Measurements from ENCODE around the gene HNF4A.

DNA sequence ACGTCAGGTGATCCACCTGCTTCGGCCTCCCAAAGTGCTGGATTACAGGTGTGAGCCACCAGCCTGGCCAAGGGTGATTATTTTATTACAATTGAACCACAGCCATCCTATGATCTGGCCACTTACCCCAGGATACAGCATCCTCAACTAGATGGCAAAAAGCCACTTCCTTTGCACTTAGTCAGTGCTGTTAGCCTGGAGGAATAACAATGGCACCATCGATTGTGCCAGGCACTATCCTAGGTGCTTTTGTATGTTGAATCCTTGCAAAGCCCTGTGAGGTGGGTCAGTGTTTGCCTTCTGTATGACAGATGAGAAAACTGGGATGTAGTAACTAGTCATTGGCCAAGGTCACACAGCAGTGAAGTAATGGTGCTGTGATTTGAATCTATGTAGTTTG is 109.0 kb downstream of the HNF4A start:
- TF ChIP-seq, protein P1, sequence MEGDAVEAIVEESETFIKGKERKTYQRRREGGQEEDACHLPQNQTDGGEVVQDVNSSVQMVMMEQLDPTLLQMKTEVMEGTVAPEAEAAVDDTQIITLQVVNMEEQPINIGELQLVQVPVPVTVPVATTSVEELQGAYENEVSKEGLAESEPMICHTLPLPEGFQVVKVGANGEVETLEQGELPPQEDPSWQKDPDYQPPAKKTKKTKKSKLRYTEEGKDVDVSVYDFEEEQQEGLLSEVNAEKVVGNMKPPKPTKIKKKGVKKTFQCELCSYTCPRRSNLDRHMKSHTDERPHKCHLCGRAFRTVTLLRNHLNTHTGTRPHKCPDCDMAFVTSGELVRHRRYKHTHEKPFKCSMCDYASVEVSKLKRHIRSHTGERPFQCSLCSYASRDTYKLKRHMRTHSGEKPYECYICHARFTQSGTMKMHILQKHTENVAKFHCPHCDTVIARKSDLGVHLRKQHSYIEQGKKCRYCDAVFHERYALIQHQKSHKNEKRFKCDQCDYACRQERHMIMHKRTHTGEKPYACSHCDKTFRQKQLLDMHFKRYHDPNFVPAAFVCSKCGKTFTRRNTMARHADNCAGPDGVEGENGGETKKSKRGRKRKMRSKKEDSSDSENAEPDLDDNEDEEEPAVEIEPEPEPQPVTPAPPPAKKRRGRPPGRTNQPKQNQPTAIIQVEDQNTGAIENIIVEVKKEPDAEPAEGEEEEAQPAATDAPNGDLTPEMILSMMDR (IDR thresholded peaks at IDR 0.05; ENCODE audit: extremely low read depth in 1 of 2, insufficient read depth in 1 of 2, low read depth in 1 of 2, low read length in 2 of 2) = no peak
- TF ChIP-seq POLR2AphosphoS5 (IDR thresholded peaks at IDR 0.05; ENCODE audit: insufficient read depth, low read depth, low read length) (no peak), POLR2A (IDR thresholded peaks at IDR 0.05; ENCODE audit: low read depth, low read length) (no peak), EZH2 (IDR thresholded peaks at IDR 0.05; ENCODE audit: borderline replicate concordance, low read depth, low read length, severe bottlenecking) (no peak), FOS (IDR thresholded peaks at IDR 0.05; ENCODE audit: borderline replicate concordance, insufficient read depth, low read length) (no peak), MYC (IDR thresholded peaks at IDR 0.05; ENCODE audit: low read depth, low read length) (no peak)
- TF ChIP-seq, protein P2, sequence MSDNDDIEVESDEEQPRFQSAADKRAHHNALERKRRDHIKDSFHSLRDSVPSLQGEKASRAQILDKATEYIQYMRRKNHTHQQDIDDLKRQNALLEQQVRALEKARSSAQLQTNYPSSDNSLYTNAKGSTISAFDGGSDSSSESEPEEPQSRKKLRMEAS (IDR thresholded peaks at IDR 0.05; ENCODE audit: insufficient read depth, insufficient read length) = no peak
